Vagina (tissue), 2 donors: ENCODE measurements around the gene P2RY2. TPM values are rescaled to one million over a fixed set of nuclear protein-coding genes. Genes with fewer than 3 reads are reported as not detected.
A peak's percentile ranks its signal among the peaks of the same experiment; 100 is the strongest.
"Not testable (repeated sequence)": the region's sequence is repeated elsewhere in the genome, so short reads cannot be mapped to it uniquely, and the experiment has no call there.

ENCODE experiments used
- DNase-seq, 2 donors: peaks; one replicate each; pipeline ENCODE4 v3.0.0-alpha.2; 2017; ENCODE audit errors: extremely low spot score in 2 of 2
- H3K27ac ChIP-seq: fragments of 200-600 bp; sonication (generic); one replicate; pipeline ENCODE4 v1.5.1; 2019
- H3K27me3 ChIP-seq: fragments of 200-600 bp; sonication (generic); one replicate; pipeline ENCODE4 v1.5.1; 2019
- H3K36me3 ChIP-seq, 2 donors: fragments of 200-600 bp; sonication (generic); one replicate each; pipeline ENCODE4 v1.5.1; 2017 to 2019
- H3K4me1 ChIP-seq: fragments of 200-600 bp; sonication (generic); one replicate; pipeline ENCODE4 v1.5.1; 2019
- H3K4me3 ChIP-seq, 2 donors: fragments of 200-600 bp; sonication (generic); 1 replicate in 1 of 2; 2 replicates in 1 of 2; pipeline ENCODE4 v1.5.1; 2016 to 2019
- H3K9me3 ChIP-seq: fragments of 200-600 bp; sonication (generic); one replicate; pipeline ENCODE4 v1.5.1; 2019
- POLR2A ChIP-seq, 2 donors: fragments of 450-650 bp; IDR thresholded peaks; one replicate each; pipeline ENCODE4 v1.6.1; 2017; ENCODE audit warnings: antibody characterized with exemption in 2 of 2, mild to moderate bottlenecking in 2 of 2, moderate library complexity in 2 of 2
- POLR2AphosphoS5 ChIP-seq, 2 donors: sonication (generic); formaldehyde crosslinking; IDR thresholded peaks; one replicate each; pipeline ENCODE4 v1.9.0; 2017; ENCODE audit warnings: antibody characterized with exemption in 2 of 2, mild to moderate bottlenecking in 2 of 2, low read depth in 1 of 2; ENCODE audit not compliant: insufficient read depth in 1 of 2
- intact Hi-C: fragments of 100-400 bp; cut with DNase I; formaldehyde crosslinking; loops from one replicate; pipeline ENCODE4 v1.15.1; 2023
- total RNA-seq: library from RNA; depleted of rRNA; stranded (reverse); fragments of >200 nt; gene quantifications from one replicate; pipeline ENCODE4 v1.2.3, GENCODE V29; 2016
- TF ChIP-seq, protein P1 (sequence below), 3 experiments: fragments of 450-650 bp in 2 of 3; fragments of 200-600 bp in 1 of 3; sonication (generic) in 1 of 3; IDR thresholded peaks; one replicate each; pipeline ENCODE4 v1.5.1; 2017 to 2019; ENCODE audit warnings: antibody characterized with exemption in 3 of 3, mild to moderate bottlenecking in 2 of 3, moderate library complexity in 2 of 3

The P2RY2 gene
- total RNA-seq, 1 donor from 2014 or later: 27.3 TPM

DNA sequence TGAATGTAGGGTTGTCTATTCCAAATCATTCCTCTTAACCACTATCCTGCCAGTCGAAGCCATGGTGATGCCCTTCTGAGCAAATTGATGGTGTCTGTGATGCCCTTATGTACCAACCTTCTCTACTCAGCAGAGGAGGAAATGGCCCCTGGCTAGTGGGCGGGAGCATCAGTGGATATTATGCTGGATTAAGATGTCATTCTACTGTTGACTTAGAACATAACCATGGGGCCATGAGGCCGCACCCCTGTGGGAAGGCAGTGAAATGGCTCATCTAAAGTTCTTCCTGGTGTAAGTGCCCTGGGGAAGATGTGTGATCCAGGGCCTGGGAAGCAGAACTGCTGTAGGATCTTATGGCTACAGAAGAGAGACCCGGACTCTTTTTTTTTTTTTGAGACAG lies 20.7 kb upstream of the P2RY2 start:
- Histone ChIP-seq H3K36me3 (no peaks in the 10 kb centered on the region), H3K27ac (no peak overlapping the region), H3K4me3 (no peak overlapping the region), H3K27me3 (no peaks in the 10 kb centered on the region), H3K9me3 (no peaks in the 10 kb centered on the region), H3K4me1 (peaks cover 17% of the 10 kb centered on the region)
- no peak for DNase-seq
- peak in 1 of 2 donors; percentile 67 for TF ChIP-seq POLR2AphosphoS5 (IDR thresholded peaks at IDR 0.05; ENCODE audit: insufficient read depth in 1 of 2, low read depth in 1 of 2)
- TF ChIP-seq, protein P1, sequence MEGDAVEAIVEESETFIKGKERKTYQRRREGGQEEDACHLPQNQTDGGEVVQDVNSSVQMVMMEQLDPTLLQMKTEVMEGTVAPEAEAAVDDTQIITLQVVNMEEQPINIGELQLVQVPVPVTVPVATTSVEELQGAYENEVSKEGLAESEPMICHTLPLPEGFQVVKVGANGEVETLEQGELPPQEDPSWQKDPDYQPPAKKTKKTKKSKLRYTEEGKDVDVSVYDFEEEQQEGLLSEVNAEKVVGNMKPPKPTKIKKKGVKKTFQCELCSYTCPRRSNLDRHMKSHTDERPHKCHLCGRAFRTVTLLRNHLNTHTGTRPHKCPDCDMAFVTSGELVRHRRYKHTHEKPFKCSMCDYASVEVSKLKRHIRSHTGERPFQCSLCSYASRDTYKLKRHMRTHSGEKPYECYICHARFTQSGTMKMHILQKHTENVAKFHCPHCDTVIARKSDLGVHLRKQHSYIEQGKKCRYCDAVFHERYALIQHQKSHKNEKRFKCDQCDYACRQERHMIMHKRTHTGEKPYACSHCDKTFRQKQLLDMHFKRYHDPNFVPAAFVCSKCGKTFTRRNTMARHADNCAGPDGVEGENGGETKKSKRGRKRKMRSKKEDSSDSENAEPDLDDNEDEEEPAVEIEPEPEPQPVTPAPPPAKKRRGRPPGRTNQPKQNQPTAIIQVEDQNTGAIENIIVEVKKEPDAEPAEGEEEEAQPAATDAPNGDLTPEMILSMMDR (IDR thresholded peaks at IDR 0.05): no peak
- intact Hi-C loops: no loop called here

DNA sequence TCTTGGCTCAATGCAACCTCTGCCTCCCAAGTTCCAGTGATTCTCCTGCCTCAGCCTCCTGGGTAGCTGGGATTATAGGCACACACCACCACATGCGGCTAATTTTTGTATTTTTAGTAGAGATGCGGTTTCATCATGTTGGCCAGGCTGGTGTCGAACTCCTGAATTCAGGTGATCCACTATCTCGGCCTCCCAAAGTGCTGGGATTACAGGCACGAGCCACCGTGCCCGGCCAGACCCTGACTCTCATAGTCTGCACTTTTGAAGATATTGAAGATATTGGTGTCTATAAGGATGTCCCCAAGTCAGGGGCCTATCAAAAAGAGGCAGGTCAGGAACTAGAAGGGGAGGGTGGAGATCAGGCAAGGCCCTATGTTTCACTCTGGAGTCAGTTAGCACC lies 20.3 kb upstream of the P2RY2 start:
- H3K36me3 ChIP-seq, H3K27me3 ChIP-seq, intact Hi-C loops, H3K27ac ChIP-seq, H3K9me3 ChIP-seq, H3K4me3 ChIP-seq, DNase-seq: not testable (repeated sequence)
- H3K4me1 ChIP-seq: peaks cover 13% of the 10 kb centered on the region

DNA sequence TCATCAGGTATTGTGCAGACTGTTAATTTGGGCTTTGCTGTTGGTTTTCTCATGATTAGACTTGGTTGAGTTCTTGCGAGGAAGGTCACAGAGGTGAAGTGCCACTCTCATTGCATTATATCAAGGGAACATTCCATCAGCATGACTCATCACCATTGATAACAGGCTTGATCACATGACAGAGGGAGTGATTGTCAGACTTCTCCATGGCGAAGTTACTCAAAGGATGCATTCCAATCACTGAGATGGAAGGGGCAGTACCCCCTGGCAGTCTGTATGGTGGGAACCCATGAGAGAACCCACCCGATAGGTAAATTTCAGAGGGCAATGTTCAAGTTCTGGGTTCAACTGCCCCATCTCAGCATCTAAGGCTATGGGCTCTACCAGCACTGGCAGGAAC lies 19.4 kb upstream of the P2RY2 start:
- intact Hi-C loops: no loop called here
- peaks cover 8% of the 10 kb centered on the region for H3K4me1 ChIP-seq
- H3K4me3 ChIP-seq: no peak overlapping the region
- TF ChIP-seq POLR2A (IDR thresholded peaks at IDR 0.05) (no peak), POLR2AphosphoS5 (IDR thresholded peaks at IDR 0.05; ENCODE audit: insufficient read depth in 1 of 2, low read depth in 1 of 2) (no peak)
- TF ChIP-seq, protein P1 (IDR thresholded peaks at IDR 0.05): no peak
- H3K36me3 ChIP-seq: no peaks in the 10 kb centered on the region
- H3K27ac ChIP-seq: no peak overlapping the region
- no peak for DNase-seq
- H3K9me3 ChIP-seq: no peaks in the 10 kb centered on the region
- no peaks in the 10 kb centered on the region for H3K27me3 ChIP-seq

DNA sequence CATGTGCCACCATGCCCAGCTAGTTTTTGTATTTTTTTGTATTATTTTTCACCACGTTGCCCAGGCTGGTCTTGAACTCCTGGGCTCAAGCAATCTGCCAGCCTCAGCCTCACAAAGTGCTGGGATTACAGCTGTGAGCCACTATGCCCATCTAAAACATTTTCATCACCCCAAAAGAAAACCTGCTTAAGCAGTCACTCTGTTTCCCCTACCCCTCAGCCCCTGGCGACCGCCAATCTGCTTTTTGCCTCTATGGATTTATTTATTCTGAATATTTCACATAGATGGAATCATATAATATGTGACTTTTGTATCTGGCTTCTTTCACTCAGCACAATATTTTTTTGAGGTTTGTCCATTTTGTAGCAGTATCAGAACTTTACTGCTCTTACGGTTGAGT lies 18.6 kb upstream of the P2RY2 start:
- H3K36me3 ChIP-seq: no peaks in the 10 kb centered on the region
- H3K27ac ChIP-seq: no peak overlapping the region
- intact Hi-C loops: no loop called here
- TF ChIP-seq, protein P1 (IDR thresholded peaks at IDR 0.05): no peak
- TF ChIP-seq POLR2A (IDR thresholded peaks at IDR 0.05) (no peak), POLR2AphosphoS5 (IDR thresholded peaks at IDR 0.05; ENCODE audit: insufficient read depth in 1 of 2, low read depth in 1 of 2) (no peak)
- H3K4me1 ChIP-seq: peaks cover 8% of the 10 kb centered on the region
- DNase-seq: no peak
- no peaks in the 10 kb centered on the region for H3K27me3 ChIP-seq
- H3K4me3 ChIP-seq: no peak overlapping the region
- no peaks in the 10 kb centered on the region for H3K9me3 ChIP-seq

DNA sequence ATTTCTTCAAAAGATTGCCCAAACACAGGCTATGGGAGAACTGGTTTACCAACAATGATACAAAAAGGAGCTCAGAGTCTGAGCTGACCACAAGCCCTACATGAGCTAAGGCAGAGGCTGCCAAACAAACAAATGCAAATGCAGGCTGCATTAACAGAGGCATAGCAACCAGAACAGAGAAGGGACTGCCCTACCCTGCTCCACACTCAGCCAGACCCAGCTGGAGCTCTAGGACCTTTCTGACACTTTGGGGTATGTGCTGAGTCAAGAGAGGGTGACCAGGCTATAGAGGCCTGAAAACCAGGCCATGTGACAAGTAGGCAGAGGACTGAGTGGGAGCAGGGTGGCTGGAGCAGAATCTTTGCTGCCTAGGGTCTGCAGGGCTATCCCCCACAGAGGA lies 17.8 kb upstream of the P2RY2 start:
- Histone ChIP-seq H3K27ac (no peak overlapping the region), H3K4me3 (no peak overlapping the region), H3K4me1 (peaks cover 8% of the 10 kb centered on the region), H3K9me3 (no peaks in the 10 kb centered on the region), H3K36me3 (no peaks in the 10 kb centered on the region), H3K27me3 (no peaks in the 10 kb centered on the region)
- TF ChIP-seq, protein P1 (IDR thresholded peaks at IDR 0.05): no peak
- intact Hi-C loops: no loop called here
- DNase-seq: no peak

DNA sequence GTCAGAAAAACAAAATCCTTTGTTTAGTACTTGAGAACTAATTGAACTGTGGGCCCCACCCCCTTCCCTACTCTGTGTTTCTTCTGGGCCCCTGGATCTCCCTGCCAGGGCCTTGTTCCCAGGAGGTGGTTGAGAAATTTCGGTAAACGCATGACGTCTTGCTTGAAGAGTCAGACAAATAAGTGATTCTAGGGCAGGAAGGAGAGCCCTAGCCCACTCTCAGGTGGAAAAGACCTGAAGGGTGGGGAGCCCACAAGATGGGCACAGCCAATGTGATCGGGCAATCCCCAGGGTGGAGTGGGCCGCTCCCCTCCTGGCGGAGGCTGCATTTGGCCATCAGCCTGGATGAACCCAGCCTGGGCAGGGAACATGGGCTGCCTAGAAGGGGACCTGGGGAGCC lies 16.8 kb upstream of the P2RY2 start:
- intact Hi-C loops: no loop called here
- H3K27ac ChIP-seq: peak overlapping the region; percentile 34
- DNase-seq: no peak
- H3K36me3 ChIP-seq: no peaks in the 10 kb centered on the region
- TF ChIP-seq, protein P1 (IDR thresholded peaks at IDR 0.05): no peak
- TF ChIP-seq POLR2AphosphoS5 (IDR thresholded peaks at IDR 0.05; ENCODE audit: insufficient read depth in 1 of 2, low read depth in 1 of 2) (no peak), POLR2A (IDR thresholded peaks at IDR 0.05) (no peak)
- H3K9me3 ChIP-seq: no peaks in the 10 kb centered on the region
- H3K4me1 ChIP-seq: peaks cover 8% of the 10 kb centered on the region
- H3K27me3 ChIP-seq: no peaks in the 10 kb centered on the region
- H3K4me3 ChIP-seq: no peak overlapping the region
